HepG2 (cell line): ENCODE measurements around the gene TROAP. TPM values are rescaled to one million over a fixed set of nuclear protein-coding genes. Genes with fewer than 3 reads are reported as not detected.
A peak's percentile ranks its signal among the peaks of the same experiment; 100 is the strongest.

Experiments
- ATAC-seq: fragments of 200-7000 bp; cut with Tn5 transposase; 3 replicates; pipeline ENCODE4 v1.9.1; 2020; ENCODE audit warnings: mild to moderate bottlenecking, moderate library complexity
- BruUV-seq: library from RNA; stranded (reverse); fragments of 400-500 nt; replicated peaks from 2 replicates; lab custom pipeline; 2021; lab: Mats Ljungman, UMichigan
- CTCF ChIA-PET: fragments of 300-600 bp; formaldehyde crosslinking; extraction: SDS; loops from one replicate; lab custom pipeline; 2021; ENCODE audit warnings: low total read pairs, inconsistent platforms, low intra/inter-chr PET ratio; lab: Yijun Ruan, JAX
- POLR2A ChIA-PET: fragments of 350-600 bp; sonication (Branson Sonifier 250); formaldehyde crosslinking; loops from one replicate; lab custom pipeline; 2020; ENCODE audit warnings: antibody characterized with exemption, inconsistent platforms; lab: Yijun Ruan, JAX
- DNase-seq: peaks from one replicate; pipeline ENCODE4 v3.0.0-alpha.2; 2015; ENCODE audit warnings: low spot score
- FAIRE-seq: peaks from 3 replicates; lab custom pipeline; 2011; peaks lifted over from hg19 to GRCh38; lab: Jason Lieb, UNC
- H2AFZ ChIP-seq: one replicate; pipeline ENCODE4 v1.6.1; 2011; ENCODE audit warnings: low read length, inconsistent platforms
- H3K27ac ChIP-seq: fragments of 300-600 bp; 3 replicates; pipeline ENCODE4 v1.8.0; 2011; ENCODE audit warnings: mixed run types, mild to moderate bottlenecking, mixed read lengths, low read length, inconsistent platforms; ENCODE audit not compliant: insufficient read depth; ENCODE audit errors: extremely low read length
- H3K27me3 ChIP-seq, 2 experiments: fragments of 200-600 bp in 1 of 2; 2 replicates in 1 of 2; 3 replicates in 1 of 2; pipeline versions ENCODE4 v1.6.0 to v1.8.0; 2011; ENCODE audit warnings: low read length in 2 of 2, mild to moderate bottlenecking in 2 of 2, moderate library complexity in 2 of 2, inconsistent platforms in 1 of 2; ENCODE audit not compliant: insufficient read depth in 2 of 2, control insufficient read depth in 1 of 2
- H3K36me3 ChIP-seq, 2 experiments: fragments of 200-600 bp in 1 of 2; replicated peaks in 1 of 2; 2 replicates in 1 of 2; 3 replicates in 1 of 2; pipeline versions ENCODE4 v1.5.1 to v1.8.0; 2011; ENCODE audit warnings: low read length in 2 of 2, inconsistent platforms in 1 of 2; ENCODE audit not compliant: insufficient read depth in 2 of 2, control insufficient read depth in 1 of 2
- H3K4me1 ChIP-seq: 2 replicates; pipeline ENCODE4 v1.5.1; 2012; ENCODE audit warnings: low read length, inconsistent platforms; ENCODE audit not compliant: insufficient read depth
- H3K4me2 ChIP-seq: 2 replicates; pipeline ENCODE4 v1.6.0; 2011; ENCODE audit warnings: low read depth, low read length, inconsistent platforms
- H3K4me3 ChIP-seq, 3 experiments: fragments of 200-600 bp in 1 of 3; sonication (generic), shearing (Covaris generic) in 1 of 3; replicated peaks in 1 of 3; 2 replicates each; pipeline ENCODE4 v1.5.1; 2011 to 2016; ENCODE audit warnings: low read length in 3 of 3, inconsistent platforms in 2 of 3, low read depth in 2 of 3, mild to moderate bottlenecking in 2 of 3, control low read depth in 1 of 3, mixed read lengths in 1 of 3; ENCODE audit not compliant: insufficient read depth in 1 of 3
- H3K79me2 ChIP-seq: one replicate; pipeline ENCODE4 v1.6.1; 2011; ENCODE audit warnings: low read length, inconsistent platforms; ENCODE audit not compliant: insufficient read depth
- H3K9ac ChIP-seq: 2 replicates; pipeline ENCODE4 v1.6.0; 2011; ENCODE audit warnings: mild to moderate bottlenecking, low read depth, low read length, inconsistent platforms; ENCODE audit not compliant: insufficient read depth
- H3K9me3 ChIP-seq: 2 replicates; pipeline ENCODE4 v1.5.1; 2012; ENCODE audit warnings: mild to moderate bottlenecking, low read length
- H4K20me1 ChIP-seq: 2 replicates; pipeline ENCODE4 v1.6.0; 2011; ENCODE audit warnings: inconsistent platforms, mild to moderate bottlenecking, low read length, moderate library complexity; ENCODE audit not compliant: insufficient read depth
- DMAP1 ChIP-seq: IDR thresholded peaks from 2 replicates; pipeline ENCODE4 v1.6.1; 2016
- GRHL1 ChIP-seq: sonication (generic); formaldehyde crosslinking; conservative IDR thresholded peaks from 2 replicates; pipeline ENCODE4 v1.8.0; 2022; ENCODE audit warnings: missing genetic modification reagents
- MEIS2 ChIP-seq: sonication (generic); formaldehyde crosslinking; IDR thresholded peaks from 2 replicates; pipeline ENCODE4 v1.9.0; 2021; ENCODE audit warnings: mild to moderate bottlenecking, missing genetic modification reagents
- PHF8 ChIP-seq: sonication (generic); formaldehyde crosslinking; IDR thresholded peaks from 2 replicates; pipeline ENCODE4 v1.5.0; 2020; ENCODE audit warnings: missing genetic modification reagents
- POGZ ChIP-seq: sonication (generic); formaldehyde crosslinking; IDR thresholded peaks from 2 replicates; pipeline ENCODE4 v1.4.0; 2020; ENCODE audit warnings: mild to moderate bottlenecking, missing genetic modification reagents
- POLR2A ChIP-seq, 2 experiments: IDR thresholded peaks; 2 replicates each; pipeline ENCODE4 v1.6.1; 2011; ENCODE audit warnings: low read depth in 2 of 2, low read length in 2 of 2, mild to moderate bottlenecking in 1 of 2, moderate library complexity in 1 of 2; ENCODE audit not compliant: insufficient read depth in 1 of 2
- SMAD1 ChIP-seq: sonication (generic); formaldehyde crosslinking; IDR thresholded peaks from 2 replicates; pipeline ENCODE4 v1.4.0; 2020; ENCODE audit warnings: missing genetic modification reagents, low read depth, mild to moderate bottlenecking, borderline replicate concordance
- SNAI1 ChIP-seq: sonication (generic); formaldehyde crosslinking; IDR thresholded peaks from 2 replicates; pipeline ENCODE4 v1.5.0; 2020; ENCODE audit warnings: mild to moderate bottlenecking, missing genetic modification reagents, borderline replicate concordance
- ZNF670 ChIP-seq: sonication (generic); formaldehyde crosslinking; IDR thresholded peaks from 2 replicates; pipeline ENCODE4 v1.8.0; 2022; ENCODE audit warnings: mild to moderate bottlenecking, missing genetic modification reagents, borderline replicate concordance
- ZNF720 ChIP-seq: sonication (generic); formaldehyde crosslinking; IDR thresholded peaks from 2 replicates; pipeline ENCODE4 v1.4.0; 2020; ENCODE audit warnings: missing genetic modification reagents
- ZNF724P ChIP-seq: sonication (generic); formaldehyde crosslinking; IDR thresholded peaks from 2 replicates; pipeline ENCODE4 v1.8.0; 2022; ENCODE audit warnings: missing genetic modification reagents, borderline replicate concordance
- ZNF766 ChIP-seq: sonication (generic); formaldehyde crosslinking; IDR thresholded peaks from 2 replicates; pipeline ENCODE4 v1.5.0; 2020; ENCODE audit warnings: missing genetic modification reagents, borderline replicate concordance
- ZNF790 ChIP-seq: sonication (generic); formaldehyde crosslinking; IDR thresholded peaks from 2 replicates; pipeline ENCODE4 v1.8.0; 2022; ENCODE audit warnings: missing genetic modification reagents, mild to moderate bottlenecking, borderline replicate concordance
- ZNF883 ChIP-seq: sonication (generic); formaldehyde crosslinking; IDR thresholded peaks from 2 replicates; pipeline ENCODE4 v1.5.1; 2020; ENCODE audit warnings: mild to moderate bottlenecking, missing genetic modification reagents; ENCODE audit errors: not compliant biosample characterization
- WGBS: methylation state at CpG from one replicate; pipeline ENCODE4 v1.1.6; 2017; ENCODE audit warnings: low lambda C conversion rate; 5-methylcytosine and 5-hydroxymethylcytosine counted together
- in situ Hi-C: cut with HindIII; loops from 2 replicates; pipeline ENCODE4 v1.10.0; 2017; ENCODE audit warnings: low pct_unique_long_range_greater_than_20kb; ENCODE audit not compliant: extremely low pct_ligation_motif_present
- intact Hi-C: fragments of 100-400 bp; cut with micrococcal nuclease; formaldehyde crosslinking; loops from one replicate; pipeline ENCODE4 v1.10.0; 2022; ENCODE audit not compliant: unreplicated experiment
- polyA plus RNA-seq, 8 experiments: library from polyadenylated mRNA; depleted of rRNA in 3 of 8; stranded (reverse) in 7 of 8; unstranded in 1 of 8; fragments of >200 nt; fragmentation: Illumina TruSeq in 4 of 8; extraction: Trizol in 4 of 8; gene quantifications; 2 replicates each; pipeline versions ENCODE4 v1.2.1 to v1.2.3, GENCODE V29; 2011 to 2016; ENCODE audit warnings: low read depth in 4 of 8, missing spikeins in 1 of 8, mixed read lengths in 1 of 8; ENCODE audit not compliant: insufficient read depth in 1 of 8
- total RNA-seq, 5 experiments: library from RNA; depleted of rRNA; stranded (reverse); fragments of >200 nt; fragmentation: Illumina TruSeq; extraction: Trizol; gene quantifications; 2 replicates each; pipeline ENCODE4 v1.2.3, GENCODE V29; 2016; ENCODE audit warnings: low read depth in 1 of 5
- TF ChIP-seq, protein P1 (sequence below): IDR thresholded peaks from 2 replicates; pipeline ENCODE4 v1.6.1; 2012; ENCODE audit warnings: inconsistent platforms
- TF ChIP-seq, protein P2 (sequence below): sonication (generic); formaldehyde crosslinking; IDR thresholded peaks from 2 replicates; pipeline ENCODE4 v1.4.0; 2020; ENCODE audit warnings: missing genetic modification reagents

The TROAP gene
- total and polyA plus RNA-seq, 2 of the 13 experiments (the other 11 are each of a cell fraction or from before 2014, with no cell fraction given): 22.5 to 30.9 TPM

- H4K20me1 ChIP-seq: no peaks in the 10 kb centered on the region
- H3K4me1 ChIP-seq: peaks cover 10% of the 10 kb centered on the region
- in situ Hi-C loops (no loop called here), intact Hi-C loops (no loop called here)
- ATAC-seq (peak; percentile 67), FAIRE-seq (no peak), DNase-seq (peak; percentile 48)
- H3K9me3 ChIP-seq: no peaks in the 10 kb centered on the region
- CTCF ChIA-PET: interaction anchor here (1.0 to 1.4 kb wide), 5 partner anchors 9 to 217 kb away, joined by 3 to 4 read pairs (median 3); no protein-coding TSS in a partner anchor
- no peak overlapping the region for H3K9ac ChIP-seq
- H3K4me2 ChIP-seq: peak overlapping the region; percentile 80
- no peak overlapping the region for H3K27ac ChIP-seq
- WGBS: 14% methylated on average over 19 of the region's 77 CpGs
- no peaks in the 10 kb centered on the region for H3K36me3 ChIP-seq
- no peak overlapping the region for H2AFZ ChIP-seq
- peak overlapping the region; percentile 37 to 71 (median 37); a peak in 5 of 6 replicates for H3K4me3 ChIP-seq
- peaks cover 15 to 63% of the 10 kb centered on the region in 2 experiments for H3K27me3 ChIP-seq
- POLR2A ChIA-PET: interaction anchor here (0.6 to 1.2 kb wide), 2 partner anchors 31 to 496 kb away, joined by 4 to 11 read pairs; no protein-coding TSS in a partner anchor
- no peaks in the 10 kb centered on the region for H3K79me2 ChIP-seq
- no TSS peak for BruUV-seq
- TF ChIP-seq PHF8 (CRISPR knock-in tag): 0 out of 2 replicates have a peak, but pooled peaks have one; percentile 30
- TF ChIP-seq SNAI1: 0 out of 2 replicates have a peak, but pooled peaks have one; percentile 35
- TF ChIP-seq, protein P1, sequence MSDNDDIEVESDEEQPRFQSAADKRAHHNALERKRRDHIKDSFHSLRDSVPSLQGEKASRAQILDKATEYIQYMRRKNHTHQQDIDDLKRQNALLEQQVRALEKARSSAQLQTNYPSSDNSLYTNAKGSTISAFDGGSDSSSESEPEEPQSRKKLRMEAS: no peak
- 0 out of 2 replicates have a peak, but pooled peaks have one; percentile 23 for TF ChIP-seq DMAP1 (CRISPR knock-in tag)
- no peak for TF ChIP-seq ZNF670
- TF ChIP-seq ZNF883: no peak
- no peak for TF ChIP-seq ZNF720
- no peak for TF ChIP-seq SMAD1 (CRISPR knock-in tag)
- TF ChIP-seq GRHL1 (CRISPR knock-in tag): no peak
- no peak for TF ChIP-seq POLR2A (IDR thresholded peaks at IDR 0.05; ENCODE audit: insufficient read depth in 1 of 2, low read depth in 2 of 2, low read length in 2 of 2)
- no peak for TF ChIP-seq ZNF790 (CRISPR knock-in tag)
- TF ChIP-seq POGZ: no peak
- TF ChIP-seq, protein P2, sequence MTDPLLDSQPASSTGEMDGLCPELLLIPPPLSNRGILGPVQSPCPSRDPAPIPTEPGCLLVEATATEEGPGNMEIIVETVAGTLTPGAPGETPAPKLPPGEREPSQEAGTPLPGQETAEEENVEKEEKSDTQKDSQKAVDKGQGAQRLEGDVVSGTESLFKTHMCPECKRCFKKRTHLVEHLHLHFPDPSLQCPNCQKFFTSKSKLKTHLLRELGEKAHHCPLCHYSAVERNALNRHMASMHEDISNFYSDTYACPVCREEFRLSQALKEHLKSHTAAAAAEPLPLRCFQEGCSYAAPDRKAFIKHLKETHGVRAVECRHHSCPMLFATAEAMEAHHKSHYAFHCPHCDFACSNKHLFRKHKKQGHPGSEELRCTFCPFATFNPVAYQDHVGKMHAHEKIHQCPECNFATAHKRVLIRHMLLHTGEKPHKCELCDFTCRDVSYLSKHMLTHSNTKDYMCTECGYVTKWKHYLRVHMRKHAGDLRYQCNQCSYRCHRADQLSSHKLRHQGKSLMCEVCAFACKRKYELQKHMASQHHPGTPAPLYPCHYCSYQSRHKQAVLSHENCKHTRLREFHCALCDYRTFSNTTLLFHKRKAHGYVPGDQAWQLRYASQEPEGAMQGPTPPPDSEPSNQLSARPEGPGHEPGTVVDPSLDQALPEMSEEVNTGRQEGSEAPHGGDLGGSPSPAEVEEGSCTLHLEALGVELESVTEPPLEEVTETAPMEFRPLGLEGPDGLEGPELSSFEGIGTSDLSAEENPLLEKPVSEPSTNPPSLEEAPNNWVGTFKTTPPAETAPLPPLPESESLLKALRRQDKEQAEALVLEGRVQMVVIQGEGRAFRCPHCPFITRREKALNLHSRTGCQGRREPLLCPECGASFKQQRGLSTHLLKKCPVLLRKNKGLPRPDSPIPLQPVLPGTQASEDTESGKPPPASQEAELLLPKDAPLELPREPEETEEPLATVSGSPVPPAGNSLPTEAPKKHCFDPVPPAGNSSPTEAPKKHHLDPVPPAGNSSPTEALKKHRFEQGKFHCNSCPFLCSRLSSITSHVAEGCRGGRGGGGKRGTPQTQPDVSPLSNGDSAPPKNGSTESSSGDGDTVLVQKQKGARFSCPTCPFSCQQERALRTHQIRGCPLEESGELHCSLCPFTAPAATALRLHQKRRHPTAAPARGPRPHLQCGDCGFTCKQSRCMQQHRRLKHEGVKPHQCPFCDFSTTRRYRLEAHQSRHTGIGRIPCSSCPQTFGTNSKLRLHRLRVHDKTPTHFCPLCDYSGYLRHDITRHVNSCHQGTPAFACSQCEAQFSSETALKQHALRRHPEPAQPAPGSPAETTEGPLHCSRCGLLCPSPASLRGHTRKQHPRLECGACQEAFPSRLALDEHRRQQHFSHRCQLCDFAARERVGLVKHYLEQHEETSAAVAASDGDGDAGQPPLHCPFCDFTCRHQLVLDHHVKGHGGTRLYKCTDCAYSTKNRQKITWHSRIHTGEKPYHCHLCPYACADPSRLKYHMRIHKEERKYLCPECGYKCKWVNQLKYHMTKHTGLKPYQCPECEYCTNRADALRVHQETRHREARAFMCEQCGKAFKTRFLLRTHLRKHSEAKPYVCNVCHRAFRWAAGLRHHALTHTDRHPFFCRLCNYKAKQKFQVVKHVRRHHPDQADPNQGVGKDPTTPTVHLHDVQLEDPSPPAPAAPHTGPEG (CRISPR knock-in tag): no peak
- no peak for TF ChIP-seq ZNF724P (CRISPR knock-in tag)
- TF ChIP-seq ZNF766 (CRISPR knock-in tag): no peak
- TF ChIP-seq MEIS2 (CRISPR knock-in tag): peak; percentile 7; the same call in 1 of the 2 replicates
Measured at GRCh38 chr12:49296836-49297694, 26.0 kb upstream of the TROAP start.
